Epidermal melanocyte (primary cell): ENCODE measurements around the gene CDC42BPB.

Experiments used
- DNase-seq: peaks from one replicate; pipeline ENCODE4 v3.0.0; 2011; ENCODE audit warnings: low spot score; ENCODE audit not compliant: insufficient read length

The CDC42BPB gene

GRCh38 chr14:102994689-102995088 is 62.7 kb downstream of the CDC42BPB start:
- no peak for DNase-seq

- no peak for DNase-seq
Measured at GRCh38 chr14:102993523-102993922, 63.8 kb downstream of the CDC42BPB start.

- DNase-seq = no peak
Measured at GRCh38 chr14:102991376-102991775, 66.0 kb downstream of the CDC42BPB start.

GRCh38 chr14:102988054-102988453 is 69.3 kb downstream of the CDC42BPB start:
- no peak for DNase-seq

GRCh38 chr14:102986810-102987579 is 70.4 kb downstream of the CDC42BPB start:
- DNase-seq = no peak

- no peak for DNase-seq
Measured at GRCh38 chr14:102985665-102986064, 71.7 kb downstream of the CDC42BPB start.

GRCh38 chr14:102984336-102985102 is 72.8 kb downstream of the CDC42BPB start:
- DNase-seq = no peak

- DNase-seq = no peak
Measured at GRCh38 chr14:102983496-102983895, 73.9 kb downstream of the CDC42BPB start.

GRCh38 chr14:102982852-102983470 is 74.4 kb downstream of the CDC42BPB start:
- no peak for DNase-seq

- DNase-seq = no peak
Measured at GRCh38 chr14:102980409-102980810, 76.9 kb downstream of the CDC42BPB start.

GRCh38 chr14:102979406-102979805 is 77.9 kb downstream of the CDC42BPB start:
- no peak for DNase-seq

- no peak for DNase-seq
Measured at GRCh38 chr14:102977475-102977874, 79.9 kb downstream of the CDC42BPB start.

- no peak for DNase-seq
Measured at GRCh38 chr14:102975662-102976061, 81.7 kb downstream of the CDC42BPB start.

- DNase-seq = no peak
Measured at GRCh38 chr14:102973706-102974285, 83.6 kb downstream of the CDC42BPB start.

GRCh38 chr14:102971836-102972606 is 85.3 kb downstream of the CDC42BPB start:
- DNase-seq = no peak

- no peak for DNase-seq
Measured at GRCh38 chr14:102971314-102971713, 86.0 kb downstream of the CDC42BPB start.

GRCh38 chr14:102970496-102970895 is 86.9 kb downstream of the CDC42BPB start:
- no peak for DNase-seq

- no peak for DNase-seq
Measured at GRCh38 chr14:102969901-102970300, 87.4 kb downstream of the CDC42BPB start.

GRCh38 chr14:102969060-102969791 is 88.1 kb downstream of the CDC42BPB start:
- no peak for DNase-seq

GRCh38 chr14:102968306-102968705 is 89.0 kb downstream of the CDC42BPB start:
- no peak for DNase-seq

- DNase-seq = no peak
Measured at GRCh38 chr14:102967506-102967795, 89.9 kb downstream of the CDC42BPB start.
